Suppressor macrophage treated with lipopolysaccharide for 1 hour (primary cell): ENCODE data around the gene CCDC188.

Experiments used
- DNase-seq, 3 donors: peaks; one replicate each; pipeline ENCODE4 v3.0.0-alpha.2; 2020 to 2022

The CCDC188 gene

DNA sequence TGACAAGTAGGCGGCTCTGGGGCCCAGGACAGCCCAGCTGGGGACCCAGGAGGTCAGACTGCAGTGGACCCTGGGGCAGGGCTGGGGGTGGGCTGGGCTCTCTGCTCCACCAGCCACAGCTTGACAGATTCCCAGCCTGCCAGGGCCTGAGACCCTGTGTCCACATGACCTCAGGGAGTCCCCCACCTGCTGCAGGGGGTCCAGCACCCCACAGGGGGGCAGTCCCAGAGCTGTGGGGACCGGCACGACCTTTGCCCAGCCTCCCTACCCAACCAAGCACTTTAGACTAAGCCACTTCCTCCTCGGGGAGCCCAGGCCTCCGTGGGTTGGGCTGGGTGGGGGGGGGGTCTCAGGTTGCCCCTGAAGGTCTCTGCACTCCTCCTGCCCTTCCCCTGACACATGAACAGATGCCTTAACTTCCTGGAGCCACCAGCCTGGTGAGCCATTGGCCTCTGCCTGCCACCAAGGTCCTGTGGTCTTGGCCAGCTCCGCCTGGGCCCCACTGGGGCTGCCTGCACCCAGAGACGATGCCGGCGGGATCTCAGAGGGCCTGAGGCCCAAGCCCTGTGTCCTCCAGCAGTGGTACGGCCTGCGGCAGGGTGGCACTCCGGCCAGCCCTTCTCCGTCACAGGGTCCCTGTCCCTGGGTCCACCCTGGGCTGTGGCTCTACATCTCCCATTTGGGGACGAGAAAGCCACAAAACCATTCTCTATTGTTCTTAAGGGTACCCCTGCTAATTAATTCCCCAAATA, 3.4 kb downstream of the CCDC188 start:
- DNase-seq: no peak

DNA sequence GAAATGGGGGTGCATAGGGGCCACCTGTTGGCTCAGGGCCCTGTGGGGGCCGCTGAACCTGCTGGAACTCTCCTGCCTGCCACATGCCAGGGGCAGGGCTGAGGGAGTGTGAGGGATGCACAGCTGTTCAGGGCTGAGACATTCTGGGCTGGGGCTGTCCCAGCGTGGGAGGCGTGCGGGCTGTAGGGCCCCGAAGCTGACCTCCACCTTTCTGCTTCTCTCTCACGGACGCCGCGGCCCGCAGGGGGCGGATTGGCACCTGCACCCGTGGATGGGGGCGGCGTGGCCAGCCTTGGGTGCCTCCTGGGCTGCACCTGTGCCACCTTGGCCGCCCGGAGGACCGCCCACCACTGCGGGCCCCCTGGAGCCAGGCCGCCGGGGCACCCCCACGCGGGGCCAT, 4.1 kb downstream of the CCDC188 start:
- DNase-seq: no peak

DNA sequence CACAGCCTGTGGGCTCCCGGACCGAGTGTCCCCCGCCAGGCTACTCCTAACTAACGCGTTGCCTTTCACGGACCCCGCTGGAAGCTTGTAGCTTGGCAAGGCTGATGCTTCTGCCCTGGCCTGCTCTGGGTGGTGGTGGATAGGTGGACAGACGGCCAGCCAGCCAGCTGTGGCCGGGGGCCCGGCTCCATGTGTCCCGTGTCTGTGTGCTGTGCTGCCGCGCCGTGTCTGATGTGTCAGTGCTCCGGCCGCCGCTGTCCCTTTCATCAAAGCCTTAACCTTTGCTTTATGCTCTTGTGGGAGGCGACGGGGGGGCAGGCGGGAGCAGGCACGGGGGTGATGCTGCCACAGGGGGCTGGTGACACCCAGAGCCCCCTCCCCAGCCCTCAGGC, 5.0 kb downstream of the CCDC188 start:
- DNase-seq: no peak

DNA sequence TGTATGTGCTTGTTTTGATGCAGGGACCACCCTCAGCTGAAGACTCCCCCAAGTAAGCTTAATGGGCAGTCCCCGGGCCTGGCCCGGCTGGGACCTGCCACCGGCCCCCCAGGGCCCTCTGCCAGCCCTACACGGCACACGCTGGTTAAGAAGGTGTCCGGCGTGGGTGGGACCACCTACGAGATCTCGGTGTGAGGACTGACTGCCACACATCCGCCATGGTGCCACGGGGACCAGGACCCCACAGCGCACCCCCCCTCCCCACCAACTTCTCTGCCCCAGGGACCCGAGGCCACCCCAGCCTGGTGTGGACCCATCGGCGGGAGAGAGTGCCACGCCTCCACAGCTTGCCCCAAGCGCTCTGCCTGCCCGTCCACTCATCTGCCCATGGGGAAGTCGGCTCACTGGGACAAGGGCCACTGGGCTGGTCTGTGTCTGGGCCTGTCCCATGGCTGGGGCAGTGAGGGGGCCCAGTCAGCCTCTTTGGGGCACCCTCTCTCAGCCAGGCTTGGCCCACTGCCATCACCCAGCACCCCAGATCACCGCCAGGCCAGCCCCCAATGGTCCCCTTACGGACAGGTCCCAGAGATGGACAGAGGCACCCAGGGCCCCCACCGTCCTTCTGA, 5.5 kb downstream of the CCDC188 start:
- no peak for DNase-seq

DNA sequence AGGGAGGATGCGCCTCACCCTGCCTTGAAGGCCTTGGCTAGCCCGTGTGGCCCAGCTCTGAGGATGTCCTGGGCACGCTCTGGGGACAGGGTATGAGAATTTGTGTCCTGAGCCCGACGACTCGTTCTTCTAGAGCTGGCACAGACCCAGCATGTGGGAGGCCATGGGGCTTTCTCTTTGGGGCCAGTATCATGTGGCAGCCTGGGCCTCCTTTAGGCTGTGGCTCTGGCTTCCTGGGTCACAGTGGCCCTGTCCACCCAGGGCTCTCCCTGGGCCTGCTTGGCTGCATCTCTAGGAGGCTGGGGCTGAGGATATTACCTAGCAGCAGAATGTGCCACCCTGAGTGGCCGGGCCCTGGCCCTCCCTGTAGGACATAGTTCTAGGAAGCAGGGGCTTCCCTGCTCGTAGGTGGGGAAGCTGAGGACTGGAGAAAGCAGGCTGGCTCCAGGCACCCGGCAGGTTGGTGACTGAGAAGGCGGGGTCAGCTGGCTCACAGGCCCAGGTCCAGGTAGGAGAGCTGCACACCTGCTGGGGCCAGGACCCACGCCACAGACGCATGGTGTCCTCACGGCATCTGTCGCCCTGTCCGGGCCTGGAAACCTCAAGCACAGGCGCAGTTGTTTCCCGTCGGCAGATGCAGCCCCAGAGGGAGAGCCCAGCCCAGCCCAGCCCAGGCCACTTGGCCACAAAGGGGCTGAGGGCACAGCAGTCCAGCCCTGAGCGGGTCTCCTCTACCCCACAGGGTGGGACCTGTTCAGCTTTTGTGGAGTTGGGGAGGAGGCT, 6.8 kb downstream of the CCDC188 start:
- DNase-seq: peak in 1 of 3 donors; percentile 27

DNA sequence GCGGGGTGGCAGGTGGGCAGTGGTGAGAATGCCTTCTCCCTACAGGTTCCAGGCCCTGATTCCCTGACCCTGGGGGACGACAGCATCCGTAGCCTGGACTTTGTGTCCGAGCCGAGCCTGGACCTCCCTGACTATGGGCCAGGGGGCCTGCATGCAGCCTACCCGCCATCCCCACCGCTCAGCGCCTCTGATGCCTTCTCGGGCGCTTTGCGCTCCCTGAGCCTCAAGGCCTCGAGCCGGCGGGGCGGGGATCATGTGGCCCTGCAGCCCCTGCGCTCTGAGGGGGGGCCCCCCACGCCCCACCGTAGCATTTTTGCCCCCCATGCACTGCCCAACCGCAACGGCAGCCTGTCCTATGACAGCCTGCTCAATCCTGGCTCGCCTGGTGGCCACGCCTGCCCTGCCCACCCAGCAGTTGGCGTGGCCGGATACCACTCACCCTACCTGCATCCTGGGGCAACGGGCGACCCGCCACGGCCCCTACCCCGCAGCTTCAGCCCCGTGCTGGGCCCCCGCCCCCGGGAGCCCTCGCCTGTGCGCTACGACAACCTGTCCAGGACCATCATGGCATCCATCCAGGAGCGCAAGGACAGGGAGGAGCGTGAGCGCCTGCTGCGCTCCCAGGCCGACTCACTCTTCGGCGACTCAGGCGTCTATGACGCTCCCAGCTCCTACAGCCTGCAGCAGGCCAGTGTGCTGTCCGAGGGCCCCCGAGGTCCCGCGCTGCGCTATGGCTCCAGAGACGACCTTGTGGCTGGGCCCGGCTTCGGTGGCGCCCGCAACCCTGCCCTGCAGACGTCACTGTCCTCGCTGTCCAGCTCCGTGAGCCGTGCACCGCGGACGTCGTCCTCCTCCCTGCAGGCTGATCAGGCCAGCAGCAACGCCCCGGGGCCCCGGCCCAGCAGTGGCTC, 7.9 kb downstream of the CCDC188 start:
- DNase-seq: no peak

DNA sequence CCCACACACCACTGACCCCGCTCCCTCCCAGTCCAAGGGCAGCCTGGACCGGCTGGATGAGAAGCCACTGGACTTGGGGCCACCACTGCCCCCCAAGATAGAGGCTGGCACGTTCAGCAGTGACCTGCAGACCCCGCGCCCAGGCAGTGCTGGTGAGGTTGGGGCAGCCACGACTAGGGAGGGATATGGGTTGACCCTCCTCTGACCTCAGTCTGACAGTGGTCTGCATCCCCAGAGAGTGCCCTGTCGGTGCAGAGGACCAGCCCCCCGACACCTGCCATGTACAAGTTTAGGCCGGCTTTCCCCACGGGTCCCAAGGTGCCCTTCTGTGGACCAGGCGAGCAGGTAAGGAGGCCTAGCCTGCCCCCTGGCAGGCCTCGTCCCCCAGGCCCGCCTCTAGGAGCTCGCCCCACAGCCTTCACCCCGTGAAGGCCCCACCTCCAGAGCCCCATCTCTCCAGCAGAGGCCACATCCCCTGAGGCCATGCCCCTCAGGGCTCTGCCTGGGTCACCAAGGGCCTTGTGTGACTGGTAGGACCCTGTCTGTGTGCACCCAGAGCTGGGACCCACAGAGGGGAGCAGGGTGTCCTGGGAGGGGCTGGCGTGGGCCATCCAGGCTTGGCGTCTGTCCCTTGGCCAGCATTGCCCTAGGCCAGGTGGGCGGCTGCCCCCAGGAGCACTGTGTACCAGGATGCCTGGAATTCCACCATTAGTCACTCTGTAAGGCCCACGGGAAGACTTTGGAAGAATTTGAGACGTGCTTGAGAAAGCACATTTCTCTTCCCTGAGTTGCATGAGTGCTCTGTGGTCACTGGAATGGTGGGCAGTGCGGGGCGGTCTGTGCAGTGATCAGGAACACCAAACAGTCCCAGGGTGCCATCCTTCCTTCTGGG, 9.4 kb downstream of the CCDC188 start:
- DNase-seq: no peak

GRCh38 chr22:20140521-20140964, 10.3 kb downstream of the CCDC188 start:
- DNase-seq: no peak

DNA sequence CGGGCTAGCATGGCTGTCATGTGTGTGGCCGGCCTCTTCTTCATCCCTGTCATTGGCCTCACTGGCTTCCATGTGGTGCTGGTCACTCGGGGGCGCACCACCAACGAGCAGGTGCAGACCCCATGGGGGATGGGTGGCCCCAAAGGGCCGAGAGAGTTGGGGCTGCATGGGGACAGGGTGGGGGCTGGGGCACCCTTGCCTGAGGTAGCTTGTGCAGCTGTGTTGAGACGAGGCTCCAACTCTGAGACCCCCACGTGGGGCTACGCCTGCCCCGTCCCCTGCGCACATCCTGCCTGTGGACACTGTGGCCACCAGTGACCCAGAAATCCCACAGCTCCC, 10.8 kb downstream of the CCDC188 start:
- no peak for DNase-seq

DNA sequence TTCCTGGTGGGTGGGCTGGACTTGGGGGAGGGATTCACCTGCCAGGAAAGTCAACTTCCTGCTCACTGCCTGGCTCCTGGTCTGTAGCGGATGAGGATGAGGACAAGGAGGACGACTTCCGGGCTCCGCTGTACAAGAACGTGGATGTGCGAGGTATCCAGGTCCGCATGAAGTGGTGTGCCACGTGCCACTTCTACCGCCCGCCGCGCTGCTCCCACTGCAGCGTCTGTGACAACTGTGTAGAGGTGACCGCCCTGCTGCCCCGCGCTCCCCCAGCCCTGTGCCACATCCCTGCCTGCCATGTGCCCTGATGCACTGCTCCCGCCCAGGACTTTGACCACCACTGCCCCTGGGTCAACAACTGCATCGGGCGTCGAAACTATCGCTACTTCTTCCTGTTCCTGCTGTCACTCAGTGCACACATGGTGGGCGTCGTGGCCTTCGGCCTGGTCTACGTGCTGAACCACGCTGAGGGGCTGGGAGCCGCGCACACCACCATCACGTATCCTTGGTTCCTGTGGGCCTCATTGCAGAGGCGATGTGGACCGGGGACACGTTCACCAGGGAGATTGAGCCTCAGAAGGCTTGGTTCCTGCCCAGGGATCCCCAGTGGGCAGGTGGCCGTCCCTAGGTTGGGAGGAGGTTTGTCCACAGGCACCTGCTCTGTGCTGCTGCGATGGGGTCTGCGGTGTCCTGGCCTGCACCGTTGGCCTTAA, 11.3 kb downstream of the CCDC188 start:
- DNase-seq: no peak

- DNase-seq: no peak
Measured at GRCh38 chr22:20138868-20139267, 12.0 kb downstream of the CCDC188 start.

- no peak for DNase-seq
Measured at GRCh38 chr22:20138417-20138738, 12.5 kb downstream of the CCDC188 start.

GRCh38 chr22:20137671-20138416, 13.0 kb downstream of the CCDC188 start:
- peak; percentile 21 to 33 (median 29) for DNase-seq

- no peak for DNase-seq
Measured at GRCh38 chr22:20137113-20137512, 13.7 kb downstream of the CCDC188 start.

DNA sequence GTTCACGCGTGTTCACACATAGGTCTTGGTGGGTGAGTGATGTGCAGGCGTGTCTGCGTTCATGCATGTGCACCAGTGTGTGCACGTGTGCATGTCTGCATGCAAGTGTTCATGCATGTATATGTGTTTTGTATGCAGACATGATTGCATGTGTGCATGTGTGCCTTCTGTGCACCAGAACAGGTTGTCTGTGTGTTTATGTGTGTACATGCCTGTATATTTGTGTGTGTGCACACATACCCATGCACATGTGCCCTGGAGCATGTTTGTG, 14.3 kb downstream of the CCDC188 start:
- DNase-seq: no peak

DNA sequence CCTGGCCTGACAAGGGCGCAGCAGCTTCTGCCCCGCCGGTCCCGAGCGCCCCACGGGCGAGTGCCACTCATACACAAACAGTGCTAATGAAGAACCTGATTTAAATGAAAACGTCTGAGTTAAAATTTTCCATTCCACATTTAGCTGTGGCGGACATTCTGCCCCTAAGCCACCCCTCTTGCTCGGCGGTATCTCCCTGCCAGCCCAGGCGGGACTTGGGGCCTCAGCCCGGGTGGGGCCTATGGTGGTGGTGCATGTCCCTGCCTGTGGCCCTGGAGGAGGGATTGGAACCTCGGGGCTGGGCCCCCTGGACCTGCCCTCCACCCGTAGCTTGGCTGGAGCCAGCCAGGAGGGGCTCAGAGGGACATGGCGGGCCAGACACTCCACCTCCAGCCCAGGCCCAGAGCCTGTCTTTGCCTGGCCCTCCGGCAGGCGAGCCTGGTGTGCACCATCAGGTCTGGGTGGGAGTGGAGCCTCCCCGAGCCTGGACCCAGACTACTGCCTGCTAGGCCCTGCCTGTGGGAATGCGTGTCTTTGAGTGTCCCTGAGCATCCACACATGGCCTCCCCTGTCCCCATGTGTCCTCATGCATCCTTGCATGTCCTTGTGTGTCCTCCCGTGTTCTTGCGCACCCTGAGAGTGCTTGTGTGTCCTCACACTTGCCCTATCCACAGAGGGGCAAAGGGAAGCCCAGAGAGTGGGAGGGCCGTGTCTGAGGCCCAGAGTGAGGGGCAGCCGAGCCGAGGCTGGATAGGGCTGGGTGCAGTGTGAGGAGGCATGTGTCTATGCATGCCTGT, 14.9 kb downstream of the CCDC188 start:
- DNase-seq: no peak

DNA sequence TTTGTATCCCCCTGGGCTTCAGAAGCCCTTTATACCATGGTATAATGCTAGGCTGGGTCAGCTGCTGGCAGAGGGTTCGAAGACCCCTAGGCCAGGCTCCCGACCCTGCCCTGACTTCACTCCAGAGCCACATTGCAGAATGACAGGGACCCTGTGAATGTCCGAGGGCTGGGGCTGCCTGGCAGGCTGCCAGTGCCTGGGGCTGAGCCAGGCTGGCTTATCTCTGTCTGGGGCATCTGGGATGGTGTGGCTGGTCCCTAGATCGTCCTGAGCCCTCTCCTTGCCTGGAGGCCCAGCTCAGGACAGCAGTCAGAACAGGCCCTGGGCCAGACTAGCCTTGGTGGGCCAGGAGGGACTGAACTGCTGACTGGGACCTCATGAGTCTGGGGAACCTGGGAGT, 15.6 kb downstream of the CCDC188 start:
- no peak for DNase-seq

GRCh38 chr22:20133930-20134549, 16.8 kb downstream of the CCDC188 start:
- no peak for DNase-seq

DNA sequence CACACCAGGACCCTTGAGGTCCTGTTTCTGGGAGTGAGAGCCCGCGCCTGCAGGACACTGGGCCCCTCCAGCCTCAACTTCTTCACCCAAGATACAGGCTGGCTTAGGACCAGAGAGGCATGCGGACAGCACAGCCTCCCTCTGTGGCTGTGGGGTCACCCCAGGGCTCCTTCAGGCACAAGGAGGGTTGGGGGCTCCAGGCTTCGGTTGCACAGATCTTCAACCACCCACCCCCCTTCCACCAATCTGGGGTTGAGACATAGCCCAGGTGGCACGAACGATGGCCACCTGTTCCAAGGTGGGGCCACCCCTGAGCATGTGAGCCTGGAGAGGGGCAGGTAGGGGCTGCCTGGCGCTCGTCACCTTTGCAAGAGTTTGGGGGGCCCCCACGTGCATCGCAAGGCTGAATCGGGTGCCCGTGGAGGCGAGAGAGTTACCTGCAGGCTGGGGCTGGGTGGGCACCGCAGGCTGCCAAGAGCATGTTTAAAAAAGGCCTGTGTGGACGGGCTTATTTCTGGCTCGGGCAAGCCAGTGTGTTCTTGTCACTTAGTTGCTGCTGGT, 18.1 kb downstream of the CCDC188 start:
- DNase-seq: no peak
